ENCODE results near the gene ACSM5. TPM values are rescaled to one million over a fixed set of nuclear protein-coding genes. Genes with fewer than 3 reads are reported as not detected.

Gene ACSM5
- not detected in 2 replicates for total RNA-seq

- DNase-seq (ENCODE audit: low read depth, low spot score), result no peak
Observed at GRCh38 chr16:20409398-20410120, at the start of gene ACSM5. TSS of gene ACSM5 (plus strand) at chr16:20409534. CDS start at chr16:20411485, 1,951 bp downstream.

GRCh38 chr16:20359997-20360396 is 49.3 kb upstream of the ACSM5 start:
- DNase-seq (ENCODE audit: low read depth, low spot score), result no peak

GRCh38 chr16:20363191-20363590 is 46.1 kb upstream of the ACSM5 start:
- no peak for DNase-seq (ENCODE audit: low read depth, low spot score)

- DNase-seq (ENCODE audit: low read depth, low spot score), result no peak
Observed at GRCh38 chr16:20364051-20364450, 45.3 kb upstream of the ACSM5 start.

GRCh38 chr16:20369452-20370054 is 39.8 kb upstream of the ACSM5 start:
- no peak for DNase-seq (ENCODE audit: low read depth, low spot score)

- DNase-seq (ENCODE audit: low read depth, low spot score), result no peak
Observed at GRCh38 chr16:20372701-20373100, 36.6 kb upstream of the ACSM5 start.

- no peak for DNase-seq (ENCODE audit: low read depth, low spot score)
Observed at GRCh38 chr16:20377181-20377580, 32.2 kb upstream of the ACSM5 start.

- DNase-seq (ENCODE audit: low read depth, low spot score), result no peak
Observed at GRCh38 chr16:20380782-20381181, 28.6 kb upstream of the ACSM5 start.

GRCh38 chr16:20382202-20382948 is 27.0 kb upstream of the ACSM5 start:
- DNase-seq (ENCODE audit: low read depth, low spot score), result no peak

GRCh38 chr16:20383106-20384029 is 26.0 kb upstream of the ACSM5 start:
- peak; percentile 15 for DNase-seq (ENCODE audit: low read depth, low spot score)

- no peak for DNase-seq (ENCODE audit: low read depth, low spot score)
Observed at GRCh38 chr16:20385844-20386832, 23.2 kb upstream of the ACSM5 start.

- DNase-seq (ENCODE audit: low read depth, low spot score), result no peak
Observed at GRCh38 chr16:20387978-20388377, 21.4 kb upstream of the ACSM5 start.

- no peak for DNase-seq (ENCODE audit: low read depth, low spot score)
Observed at GRCh38 chr16:20388854-20389253, 20.5 kb upstream of the ACSM5 start.

GRCh38 chr16:20391045-20391444 is 18.3 kb upstream of the ACSM5 start:
- no peak for DNase-seq (ENCODE audit: low read depth, low spot score)

GRCh38 chr16:20393801-20394577 is 15.3 kb upstream of the ACSM5 start:
- no peak for DNase-seq (ENCODE audit: low read depth, low spot score)

GRCh38 chr16:20395946-20396345 is 13.4 kb upstream of the ACSM5 start:
- DNase-seq (ENCODE audit: low read depth, low spot score), result no peak

GRCh38 chr16:20396846-20397467 is 12.4 kb upstream of the ACSM5 start:
- DNase-seq (ENCODE audit: low read depth, low spot score), result no peak

GRCh38 chr16:20397468-20398074 is 11.8 kb upstream of the ACSM5 start:
- DNase-seq (ENCODE audit: low read depth, low spot score), result no peak
